ENCODE measurements around the gene ANTXR2.
"Not testable (repeated sequence)": the region's sequence is repeated elsewhere in the genome, so short reads cannot be mapped to it uniquely, and the experiment has no call there.

The ANTXR2 gene

GRCh38 chr4:80026100-80026499 is 46.9 kb downstream of the ANTXR2 start:
- no peak for DNase-seq (ENCODE audit: low read depth in 1 of 2, low spot score in 1 of 2)

GRCh38 chr4:80024335-80024734 is 48.7 kb downstream of the ANTXR2 start:
- DNase-seq (ENCODE audit: low read depth in 1 of 2, low spot score in 1 of 2): no peak

DNA sequence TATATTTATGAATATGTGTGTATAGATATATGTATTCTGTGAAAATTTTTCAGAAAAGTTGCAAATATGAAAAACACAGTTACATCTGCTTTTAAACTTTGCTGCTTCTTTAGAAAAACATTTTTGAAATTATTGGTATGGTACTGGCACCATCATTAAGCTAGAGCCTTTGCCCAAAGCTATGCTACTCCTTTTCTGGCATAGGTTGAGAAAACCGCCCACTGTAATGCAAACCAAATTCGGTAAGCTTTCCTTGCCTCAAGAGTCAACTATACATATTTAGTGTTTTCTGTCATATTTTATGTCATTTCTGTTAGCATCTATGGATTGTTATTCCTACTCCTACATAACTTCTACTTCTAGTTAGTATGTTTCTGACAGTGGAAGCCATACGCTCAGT is 50.7 kb downstream of the ANTXR2 start:
- no peak for DNase-seq (ENCODE audit: low read depth in 1 of 2, low spot score in 1 of 2)

- no peak for DNase-seq (ENCODE audit: low read depth in 1 of 2, low spot score in 1 of 2)
These were observed 55.7 kb downstream of the ANTXR2 start for GRCh38 chr4:80017125-80017854.

GRCh38 chr4:80016506-80016905 is 56.5 kb downstream of the ANTXR2 start:
- DNase-seq (ENCODE audit: low read depth in 1 of 2, low spot score in 1 of 2): no peak

DNA sequence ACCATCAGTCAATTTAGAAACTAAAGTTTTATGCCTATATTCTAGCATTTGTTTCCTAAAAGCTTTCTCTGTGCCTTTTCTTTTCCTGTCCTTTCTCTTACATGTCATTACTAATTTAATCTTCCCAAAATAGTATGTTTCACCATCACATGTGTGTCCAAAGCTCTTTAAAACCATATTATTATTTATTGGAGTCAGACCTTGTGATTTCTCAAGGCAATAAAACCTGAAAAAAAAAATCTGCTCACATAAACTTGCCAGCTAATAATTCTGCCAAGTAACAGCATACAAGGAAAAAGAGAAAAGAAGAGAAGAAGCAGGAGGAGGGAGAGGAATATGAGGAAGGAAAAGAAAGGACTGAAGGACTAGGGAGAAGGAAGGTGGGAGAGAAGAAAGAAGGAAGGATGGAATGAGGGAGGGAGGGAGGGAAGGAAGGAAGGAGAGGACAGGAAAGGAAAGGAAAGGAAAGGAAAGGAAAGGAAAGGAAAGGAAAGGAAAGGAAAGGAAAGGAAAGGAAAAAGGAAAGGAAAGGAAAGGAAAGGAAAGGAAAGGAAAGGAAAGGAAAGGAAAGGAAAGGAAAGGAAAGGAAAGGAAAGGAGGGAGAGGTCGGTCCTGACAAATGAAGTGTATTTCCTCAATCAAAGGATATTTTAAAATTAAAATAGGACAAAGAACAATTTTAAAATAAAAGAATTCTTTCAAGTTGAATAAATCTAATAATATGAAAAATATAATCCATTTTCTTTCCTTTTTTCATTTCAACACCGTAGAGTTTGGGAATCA is 57.4 kb downstream of the ANTXR2 start:
- no peak for DNase-seq (ENCODE audit: low read depth in 1 of 2, low spot score in 1 of 2)

DNA sequence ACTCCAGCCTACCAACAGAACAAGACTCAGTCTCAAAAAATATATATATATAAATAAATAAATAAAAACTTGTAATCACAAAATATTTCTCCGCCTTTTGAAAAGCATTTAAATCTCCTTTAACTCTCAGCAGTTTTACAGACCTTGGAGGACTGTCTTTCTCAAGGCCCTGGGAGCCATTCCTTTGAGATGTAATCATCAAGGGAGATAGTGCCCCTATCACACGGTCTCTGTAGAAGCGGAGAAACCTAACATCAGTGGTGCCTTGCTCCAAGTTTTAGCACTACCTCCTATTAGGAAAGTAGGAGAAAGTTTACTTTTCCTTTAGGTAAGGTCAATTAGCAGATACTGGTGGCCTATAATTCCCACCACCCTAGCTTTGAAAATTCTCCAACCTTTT is 58.5 kb downstream of the ANTXR2 start:
- no peak for DNase-seq (ENCODE audit: low read depth in 1 of 2, low spot score in 1 of 2)

GRCh38 chr4:80012291-80012690 is 60.7 kb downstream of the ANTXR2 start:
- no peak for DNase-seq (ENCODE audit: low read depth in 1 of 2, low spot score in 1 of 2)

DNA sequence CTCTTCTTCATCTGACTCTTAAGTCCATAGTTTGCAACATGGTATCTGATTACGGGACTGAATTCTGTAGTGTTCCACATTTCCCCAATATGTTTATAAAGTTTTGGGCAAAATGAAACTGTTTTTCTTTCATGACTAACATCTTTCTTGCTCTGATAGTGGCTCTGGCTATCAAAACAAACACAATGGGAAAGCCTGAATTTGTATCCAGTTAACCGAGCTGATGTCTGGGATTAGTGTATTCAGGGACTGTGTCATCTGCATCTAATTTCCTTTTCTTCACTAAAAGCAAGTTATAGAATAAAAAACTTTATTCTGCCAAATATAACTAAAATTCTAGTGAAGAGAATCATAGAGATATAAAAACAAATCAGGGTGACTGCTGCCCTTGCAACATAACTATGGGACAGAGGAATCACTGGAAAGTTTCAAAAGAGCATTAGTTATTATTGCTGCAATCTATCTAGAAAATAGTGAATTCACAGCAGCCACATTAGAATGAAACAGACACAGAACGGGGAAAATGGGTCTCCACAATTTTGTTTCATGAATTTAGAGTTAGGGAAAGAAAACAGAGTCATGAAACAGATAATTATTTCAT is 61.3 kb downstream of the ANTXR2 start:
- DNase-seq (ENCODE audit: low read depth in 1 of 2, low spot score in 1 of 2): no peak

GRCh38 chr4:80010316-80010715 is 62.7 kb downstream of the ANTXR2 start:
- no peak for DNase-seq (ENCODE audit: low read depth in 1 of 2, low spot score in 1 of 2)

GRCh38 chr4:80009806-80010205 is 63.2 kb downstream of the ANTXR2 start:
- DNase-seq (ENCODE audit: low read depth in 1 of 2, low spot score in 1 of 2): no peak

- DNase-seq (ENCODE audit: low read depth in 1 of 2, low spot score in 1 of 2): no peak
These were observed 64.1 kb downstream of the ANTXR2 start for GRCh38 chr4:80008971-80009370.

- DNase-seq (ENCODE audit: low read depth in 1 of 2, low spot score in 1 of 2): no peak
These were observed 64.7 kb downstream of the ANTXR2 start for GRCh38 chr4:80008351-80008750.

DNA sequence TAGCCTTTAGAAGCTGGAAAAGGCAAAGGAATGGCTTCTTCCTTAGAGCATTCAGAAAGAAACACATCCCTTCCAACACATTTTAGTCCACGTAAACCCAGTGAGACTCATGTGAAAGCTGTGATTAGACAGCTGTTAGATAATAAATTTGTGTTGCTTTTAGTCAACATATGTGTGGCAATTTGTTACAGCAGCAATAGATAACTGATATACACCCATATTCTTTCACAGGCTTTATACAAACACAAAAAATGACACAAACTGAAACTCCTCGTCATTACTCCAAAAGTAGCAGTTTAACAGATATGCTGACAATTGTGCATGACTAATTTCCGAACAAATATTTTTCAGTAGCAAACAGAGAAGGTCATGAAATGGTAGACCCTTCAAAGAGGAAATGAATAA is 65.3 kb downstream of the ANTXR2 start:
- no peak for DNase-seq (ENCODE audit: low read depth in 1 of 2, low spot score in 1 of 2)

GRCh38 chr4:80006935-80007744 is 65.9 kb downstream of the ANTXR2 start:
- DNase-seq (ENCODE audit: low read depth in 1 of 2, low spot score in 1 of 2): no peak

- DNase-seq (ENCODE audit: low read depth in 1 of 2, low spot score in 1 of 2): no peak
These were observed 67.2 kb downstream of the ANTXR2 start for GRCh38 chr4:80005863-80006262.

- no peak for DNase-seq (ENCODE audit: low read depth in 1 of 2, low spot score in 1 of 2)
These were observed 68.7 kb downstream of the ANTXR2 start for GRCh38 chr4:80004319-80004718.

DNA sequence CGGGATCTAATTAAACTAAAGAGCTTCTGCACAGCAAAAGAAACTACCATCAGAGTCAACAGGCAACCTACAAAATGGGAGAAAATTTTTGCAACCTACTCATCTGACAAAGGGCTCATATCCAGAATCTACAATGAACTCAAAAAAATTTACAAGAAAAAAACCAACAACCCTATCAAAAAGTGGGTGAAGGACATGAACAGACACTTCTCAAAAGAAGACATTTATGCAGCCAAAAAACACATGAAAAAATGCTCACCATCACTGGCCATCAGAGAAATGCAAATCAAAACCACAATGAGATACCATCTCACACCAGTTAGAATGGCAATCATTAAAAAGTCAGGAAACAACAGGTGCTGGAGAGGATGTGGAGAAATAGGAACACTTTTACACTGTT is 70.5 kb downstream of the ANTXR2 start:
- not testable (repeated sequence) for DNase-seq (ENCODE audit: low read depth in 1 of 2, low spot score in 1 of 2)

- DNase-seq (ENCODE audit: low read depth in 1 of 2, low spot score in 1 of 2): not testable (repeated sequence)
These were observed 74.0 kb downstream of the ANTXR2 start for GRCh38 chr4:79999048-79999447.

- no peak for DNase-seq (ENCODE audit: low read depth in 1 of 2, low spot score in 1 of 2)
These were observed 74.8 kb downstream of the ANTXR2 start for GRCh38 chr4:79998201-79998600.

DNA sequence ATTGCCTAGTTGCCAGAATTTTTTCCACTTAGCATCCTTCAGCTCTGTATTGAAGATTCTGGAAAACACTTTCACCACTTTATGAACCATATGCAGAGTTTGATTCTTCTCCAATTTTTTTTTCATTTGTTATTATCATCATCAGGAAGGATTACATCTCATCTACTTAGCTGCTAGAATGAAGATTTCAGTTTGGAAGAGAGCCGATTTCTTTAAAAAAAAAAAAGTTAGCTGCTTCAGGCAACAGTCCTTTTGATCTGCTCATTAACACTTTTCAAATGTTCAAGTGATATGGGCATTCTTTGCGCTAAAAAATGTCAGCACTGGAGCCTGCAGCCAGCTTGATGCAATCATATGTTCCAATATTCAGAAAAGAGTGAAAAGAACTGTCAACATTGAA is 76.2 kb downstream of the ANTXR2 start:
- no peak for DNase-seq (ENCODE audit: low read depth in 1 of 2, low spot score in 1 of 2)
